ENCODE measurements around the gene IGSF1. TPM values are rescaled to one million over a fixed set of nuclear protein-coding genes. Genes with fewer than 3 reads are reported as not detected.

Gene IGSF1
- total RNA-seq, 1 experiment from 2014 or later: not detected

GRCh38 chrX:131279197-131279596, 9.9 kb downstream of the IGSF1 start:
- Histone ChIP-seq H3K27ac (ENCODE audit: low read length) (no peak overlapping the region), H3K9ac (ENCODE audit: low read length) (no peak overlapping the region), H2AFZ (ENCODE audit: low read length) (no peak overlapping the region), H4K20me1 (ENCODE audit: low read length) (no peaks in the 10 kb centered on the region), H3K4me1 (ENCODE audit: insufficient read depth, low read length) (no peaks in the 10 kb centered on the region), H3K4me3 (ENCODE audit: low read length) (no peak overlapping the region), H3F3A (ENCODE audit: low read length, unreplicated experiment) (no peaks in the 10 kb centered on the region), H3K4me2 (ENCODE audit: low read length) (no peak overlapping the region), H3K36me3 (ENCODE audit: low read depth, low read length) (no peaks in the 10 kb centered on the region), H3K9me2 (replicated peaks; ENCODE audit: low read length) (no peaks in the 10 kb centered on the region), H3K79me2 (ENCODE audit: low read length) (no peaks in the 10 kb centered on the region), H3K9me3 (ENCODE audit: low read length) (no peaks in the 10 kb centered on the region), H3K27me3 (ENCODE audit: low read length) (no peaks in the 10 kb centered on the region)
- intact Hi-C loops (cut with micrococcal nuclease): no loop called here
- no peak for ATAC-seq
- POLR2A ChIA-PET (ENCODE audit: unreplicated experiment): no interaction called here
- DNase-seq: no peak
- CTCF ChIA-PET: no interaction called here
- TF ChIP-seq EZH2 (IDR thresholded peaks at IDR 0.05; ENCODE audit: low read length, unreplicated experiment): no peak
- no peak for TF ChIP-seq EZH2phosphoT487 (IDR thresholded peaks at IDR 0.05; ENCODE audit: borderline replicate concordance, low read length)
- TF ChIP-seq, protein P1, sequence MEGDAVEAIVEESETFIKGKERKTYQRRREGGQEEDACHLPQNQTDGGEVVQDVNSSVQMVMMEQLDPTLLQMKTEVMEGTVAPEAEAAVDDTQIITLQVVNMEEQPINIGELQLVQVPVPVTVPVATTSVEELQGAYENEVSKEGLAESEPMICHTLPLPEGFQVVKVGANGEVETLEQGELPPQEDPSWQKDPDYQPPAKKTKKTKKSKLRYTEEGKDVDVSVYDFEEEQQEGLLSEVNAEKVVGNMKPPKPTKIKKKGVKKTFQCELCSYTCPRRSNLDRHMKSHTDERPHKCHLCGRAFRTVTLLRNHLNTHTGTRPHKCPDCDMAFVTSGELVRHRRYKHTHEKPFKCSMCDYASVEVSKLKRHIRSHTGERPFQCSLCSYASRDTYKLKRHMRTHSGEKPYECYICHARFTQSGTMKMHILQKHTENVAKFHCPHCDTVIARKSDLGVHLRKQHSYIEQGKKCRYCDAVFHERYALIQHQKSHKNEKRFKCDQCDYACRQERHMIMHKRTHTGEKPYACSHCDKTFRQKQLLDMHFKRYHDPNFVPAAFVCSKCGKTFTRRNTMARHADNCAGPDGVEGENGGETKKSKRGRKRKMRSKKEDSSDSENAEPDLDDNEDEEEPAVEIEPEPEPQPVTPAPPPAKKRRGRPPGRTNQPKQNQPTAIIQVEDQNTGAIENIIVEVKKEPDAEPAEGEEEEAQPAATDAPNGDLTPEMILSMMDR (conservative IDR thresholded peaks at IDR 0.05; ENCODE audit: low read depth, low read length): no peak
- no TSS peak for BruUV-seq (replicated peaks)

DNA sequence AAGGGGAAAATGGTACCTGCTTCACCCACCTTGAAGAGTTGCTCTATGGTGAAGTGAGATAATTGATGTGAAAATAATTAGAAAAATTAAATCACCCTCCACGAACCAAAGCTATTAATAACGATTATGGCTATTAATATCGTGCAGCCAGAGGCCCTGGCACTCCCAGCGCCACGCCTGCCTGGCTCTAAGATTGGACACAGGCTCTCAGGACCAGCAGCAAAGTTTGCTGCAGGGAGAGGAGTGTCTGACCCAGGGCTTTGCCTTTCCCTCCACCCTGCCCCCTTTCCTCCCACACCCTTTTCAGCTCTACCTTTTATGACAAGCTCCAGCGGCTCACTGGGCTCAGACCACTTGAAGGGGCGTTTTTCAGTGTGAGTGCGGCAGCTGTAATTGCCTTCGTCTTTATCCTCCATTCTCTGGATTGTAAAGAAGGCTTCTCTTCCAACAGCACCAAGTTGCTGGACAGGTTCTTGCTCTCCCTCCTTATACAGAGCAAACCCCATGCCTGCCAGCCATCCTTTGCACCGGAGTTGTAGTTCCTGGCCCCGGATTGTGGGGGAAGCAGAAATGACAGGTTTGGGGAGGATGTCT, 11.5 kb downstream of the IGSF1 start:
- ATAC-seq (no peak), DNase-seq (no peak)
- Histone ChIP-seq H3K9ac (ENCODE audit: low read length) (no peak overlapping the region), H4K20me1 (ENCODE audit: low read length) (no peaks in the 10 kb centered on the region), H3K36me3 (ENCODE audit: low read depth, low read length) (no peaks in the 10 kb centered on the region), H3K4me2 (ENCODE audit: low read length) (no peak overlapping the region), H3F3A (ENCODE audit: low read length, unreplicated experiment) (no peaks in the 10 kb centered on the region), H3K9me3 (ENCODE audit: low read length) (no peaks in the 10 kb centered on the region), H2AFZ (ENCODE audit: low read length) (no peak overlapping the region), H3K79me2 (ENCODE audit: low read length) (no peaks in the 10 kb centered on the region), H3K27me3 (ENCODE audit: low read length) (no peaks in the 10 kb centered on the region), H3K4me1 (ENCODE audit: insufficient read depth, low read length) (no peaks in the 10 kb centered on the region), H3K9me2 (replicated peaks; ENCODE audit: low read length) (no peaks in the 10 kb centered on the region), H3K4me3 (ENCODE audit: low read length) (no peak overlapping the region), H3K27ac (ENCODE audit: low read length) (no peak overlapping the region)
- POLR2A ChIA-PET (ENCODE audit: unreplicated experiment): no interaction called here
- intact Hi-C loops (cut with micrococcal nuclease): no loop called here
- CTCF ChIA-PET: no interaction called here
- TF ChIP-seq, protein P1 (conservative IDR thresholded peaks at IDR 0.05; ENCODE audit: low read depth, low read length): no peak
- TF ChIP-seq EZH2phosphoT487 (IDR thresholded peaks at IDR 0.05; ENCODE audit: borderline replicate concordance, low read length) (no peak), EZH2 (IDR thresholded peaks at IDR 0.05; ENCODE audit: low read length, unreplicated experiment) (no peak)
- no TSS peak for BruUV-seq (replicated peaks)

DNA sequence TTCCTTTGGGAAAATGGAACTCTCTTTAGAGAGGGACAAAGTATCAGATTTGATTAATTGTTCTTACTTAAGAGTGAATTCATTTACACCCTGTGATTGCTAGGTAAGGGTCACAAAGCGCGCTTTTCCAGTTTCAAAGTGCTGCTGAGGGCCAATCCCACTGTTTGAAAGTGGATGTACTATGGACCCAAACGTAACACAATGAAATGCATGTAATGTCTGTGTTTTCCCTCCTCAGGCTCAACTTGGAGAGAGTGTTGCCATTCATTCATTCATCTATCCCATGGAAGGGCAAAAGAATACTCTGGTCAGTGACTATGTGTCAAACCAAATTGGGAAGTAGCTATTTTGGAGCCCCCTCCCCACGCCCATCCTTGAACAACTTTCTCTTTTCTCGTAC, 16.1 kb downstream of the IGSF1 start:
- ChIA-PET POLR2A (ENCODE audit: unreplicated experiment) (no interaction called here), CTCF (no interaction called here)
- H3K9me3 ChIP-seq (ENCODE audit: low read length): no peaks in the 10 kb centered on the region
- H3K9ac ChIP-seq (ENCODE audit: low read length): no peak overlapping the region
- no peak overlapping the region for H3K27ac ChIP-seq (ENCODE audit: low read length)
- no peak overlapping the region for H3K4me3 ChIP-seq (ENCODE audit: low read length)
- ATAC-seq (no peak), DNase-seq (no peak)
- intact Hi-C loops (cut with micrococcal nuclease): no loop called here
- no TSS peak for BruUV-seq (replicated peaks)
- H3F3A ChIP-seq (ENCODE audit: low read length, unreplicated experiment): no peaks in the 10 kb centered on the region
- H3K27me3 ChIP-seq (ENCODE audit: low read length): no peaks in the 10 kb centered on the region
- H3K79me2 ChIP-seq (ENCODE audit: low read length): no peaks in the 10 kb centered on the region
- H3K4me1 ChIP-seq (ENCODE audit: insufficient read depth, low read length): no peaks in the 10 kb centered on the region
- no peaks in the 10 kb centered on the region for H3K9me2 ChIP-seq (replicated peaks; ENCODE audit: low read length)
- no peaks in the 10 kb centered on the region for H3K36me3 ChIP-seq (ENCODE audit: low read depth, low read length)
- no peaks in the 10 kb centered on the region for H4K20me1 ChIP-seq (ENCODE audit: low read length)
- no peak overlapping the region for H3K4me2 ChIP-seq (ENCODE audit: low read length)
- H2AFZ ChIP-seq (ENCODE audit: low read length): no peak overlapping the region
- TF ChIP-seq EZH2phosphoT487 (IDR thresholded peaks at IDR 0.05; ENCODE audit: borderline replicate concordance, low read length) (no peak), EZH2 (IDR thresholded peaks at IDR 0.05; ENCODE audit: low read length, unreplicated experiment) (no peak)
- TF ChIP-seq, protein P1 (conservative IDR thresholded peaks at IDR 0.05; ENCODE audit: low read depth, low read length): no peak
